Lung microvascular endothelial cell (primary cell): ENCODE measurements around the gene SLC2A11. TPM values are rescaled to one million over a fixed set of nuclear protein-coding genes. Genes with fewer than 3 reads are reported as not detected.
"Not testable (repeated sequence)": the region's sequence is repeated elsewhere in the genome, so short reads cannot be mapped to it uniquely, and the experiment has no call there.

ENCODE experiments used
- DNase-seq, 2 donors: peaks; one replicate each; pipeline versions ENCODE4 v3.0.0 to v3.0.0-alpha.2; 2010; ENCODE audit warnings: low read depth in 2 of 2
- total RNA-seq: library from RNA; depleted of rRNA; stranded (reverse); fragments of >200 nt; gene quantifications from 2 replicates; pipeline ENCODE4 v1.2.1, GENCODE V29; 2014

Gene SLC2A11
- total RNA-seq, 1 donor from 2014 or later: 4.0 TPM

GRCh38 chr22:23889620-23890019 is 31.9 kb downstream of the SLC2A11 start:
- no peak for DNase-seq

- no peak for DNase-seq
Measured at GRCh38 chr22:23891726-23892125, 34.1 kb downstream of the SLC2A11 start.

GRCh38 chr22:23892130-23892529 is 34.5 kb downstream of the SLC2A11 start:
- no peak for DNase-seq

GRCh38 chr22:23892706-23893105 is 35.0 kb downstream of the SLC2A11 start:
- no peak for DNase-seq

GRCh38 chr22:23893121-23893944 is 35.7 kb downstream of the SLC2A11 start:
- no peak for DNase-seq

GRCh38 chr22:23893945-23894709 is 36.5 kb downstream of the SLC2A11 start, which contains the start of gene MIF:
Gene MIF (plus strand): TSS chr22:23894383. CDS start chr22:23894475, 92 bp downstream.
- peak; percentile 93 to 94 for DNase-seq

- DNase-seq: peak; percentile 73 to 81
Measured at GRCh38 chr22:23894710-23895598, 37.3 kb downstream of the SLC2A11 start.

- no peak for DNase-seq
Measured at GRCh38 chr22:23895599-23896144, 38.0 kb downstream of the SLC2A11 start.

- no peak for DNase-seq
Measured at GRCh38 chr22:23896166-23896522, 38.5 kb downstream of the SLC2A11 start.

- DNase-seq: no peak
Measured at GRCh38 chr22:23896523-23897186, 39.0 kb downstream of the SLC2A11 start.

GRCh38 chr22:23897320-23897719 is 39.6 kb downstream of the SLC2A11 start:
- DNase-seq: no peak

- DNase-seq: no peak
Measured at GRCh38 chr22:23898006-23898974, 40.6 kb downstream of the SLC2A11 start.

- no peak for DNase-seq
Measured at GRCh38 chr22:23899042-23899745, 41.5 kb downstream of the SLC2A11 start.

GRCh38 chr22:23900227-23900626 is 42.6 kb downstream of the SLC2A11 start:
- DNase-seq: not testable (repeated sequence)

- DNase-seq: no peak
Measured at GRCh38 chr22:23901600-23901999, 43.9 kb downstream of the SLC2A11 start.

GRCh38 chr22:23903328-23903971 is 45.8 kb downstream of the SLC2A11 start:
- DNase-seq: no peak

- peak in 1 of 2 donors; percentile 22 for DNase-seq
Measured at GRCh38 chr22:23904573-23905254, 47.0 kb downstream of the SLC2A11 start.

- no peak for DNase-seq
Measured at GRCh38 chr22:23906641-23907040, 49.0 kb downstream of the SLC2A11 start.
